Mesenteric fat pad (tissue), 1 donor: ENCODE data around the gene SCYL1. TPM values are rescaled to one million over a fixed set of nuclear protein-coding genes. Genes with fewer than 3 reads are reported as not detected.
"Not testable (repeated sequence)": the region's sequence is repeated elsewhere in the genome, so short reads cannot be mapped to it uniquely, and the experiment has no call there.

Experiments
- DNase-seq: peaks from one replicate; pipeline ENCODE4 v3.0.0-alpha.2; 2020; ENCODE audit warnings: low spot score
- total RNA-seq: library from RNA; stranded (reverse); fragmentation: NEBNext Ultra II Directional; extraction: Animal tissue kit (Norgen Biotek cat#: 25700); gene quantifications from one replicate; pipeline ENCODE4 v1.2.1, GENCODE V29; 2021
- donor health status: DM: yes; HTN: yes; CAD: no.

SCYL1 gene
- total RNA-seq, 1 donor from 2014 or later, result 87.0 TPM

- not testable (repeated sequence) for DNase-seq
These were observed 40.1 kb downstream of the SCYL1 start for GRCh38 chr11:65564879-65565559.

DNA sequence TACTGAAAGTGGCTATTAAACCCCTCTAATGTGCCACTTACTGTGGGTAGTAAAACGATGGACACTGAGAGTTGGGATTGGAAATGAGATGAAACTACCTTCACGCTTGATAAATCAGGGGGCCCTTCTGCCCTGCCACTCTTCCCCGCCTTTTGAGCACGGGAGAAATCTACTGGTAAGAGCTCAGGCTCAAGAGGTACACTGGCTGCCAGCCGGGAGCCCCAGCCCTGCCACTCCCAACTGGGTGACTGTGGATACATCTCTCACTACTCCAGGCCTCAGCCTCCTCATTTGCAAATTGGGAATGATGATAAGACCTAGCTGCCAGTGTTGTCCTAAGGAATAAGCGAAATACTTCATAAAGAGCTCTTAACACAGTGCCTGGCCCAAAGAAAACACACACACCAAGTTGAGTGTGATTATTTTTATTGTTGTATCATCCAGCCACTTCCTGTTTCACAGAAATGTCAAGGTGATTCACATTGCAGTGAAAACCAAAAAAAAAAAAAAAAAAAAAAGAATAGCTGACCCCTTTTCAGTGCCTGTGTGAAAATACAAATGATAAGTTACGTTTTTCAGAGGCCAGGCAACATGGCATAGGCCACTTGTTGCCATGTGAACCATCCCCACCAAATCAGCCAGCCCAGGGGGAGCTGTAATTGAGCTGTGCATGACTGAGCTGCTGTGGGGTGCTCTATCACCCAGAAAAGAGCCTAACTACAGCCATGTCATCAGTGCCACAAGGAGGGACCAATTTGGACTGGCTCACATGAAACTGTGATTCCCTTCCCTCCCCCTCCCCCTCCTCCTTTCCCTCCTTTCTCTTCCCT is 41.0 kb downstream of the SCYL1 start:
- DNase-seq, result no peak

- DNase-seq, result no peak
These were observed 44.5 kb downstream of the SCYL1 start for GRCh38 chr11:65569164-65569972.

GRCh38 chr11:65569973-65570918 is 45.4 kb downstream of the SCYL1 start, which contains the start of gene ZNRD2:
Gene ZNRD2, plus strand, starts transcription at chr11:65570477. Its CDS starts 15 bp downstream, at chr11:65570492.
- peak; percentile 98 for DNase-seq

DNA sequence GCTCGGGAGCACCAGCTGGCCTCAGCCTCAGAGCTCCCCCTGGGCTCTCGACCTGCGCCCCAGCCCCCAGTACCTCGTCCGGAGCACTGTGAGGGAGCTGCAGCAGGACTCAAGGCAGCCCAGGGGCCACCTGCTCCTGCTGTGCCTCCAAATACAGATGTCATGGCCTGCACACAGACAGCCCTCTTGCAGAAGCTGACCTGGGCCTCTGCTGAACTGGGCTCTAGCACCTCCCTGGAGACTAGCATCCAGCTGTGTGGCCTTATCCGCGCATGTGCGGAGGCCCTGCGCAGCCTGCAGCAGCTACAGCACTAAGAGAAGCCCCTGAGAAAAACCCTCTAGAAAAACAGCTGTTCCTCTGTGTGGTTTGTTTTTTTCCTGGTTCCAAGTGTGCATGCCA is 46.5 kb downstream of the SCYL1 start:
- DNase-seq, result no peak

DNA sequence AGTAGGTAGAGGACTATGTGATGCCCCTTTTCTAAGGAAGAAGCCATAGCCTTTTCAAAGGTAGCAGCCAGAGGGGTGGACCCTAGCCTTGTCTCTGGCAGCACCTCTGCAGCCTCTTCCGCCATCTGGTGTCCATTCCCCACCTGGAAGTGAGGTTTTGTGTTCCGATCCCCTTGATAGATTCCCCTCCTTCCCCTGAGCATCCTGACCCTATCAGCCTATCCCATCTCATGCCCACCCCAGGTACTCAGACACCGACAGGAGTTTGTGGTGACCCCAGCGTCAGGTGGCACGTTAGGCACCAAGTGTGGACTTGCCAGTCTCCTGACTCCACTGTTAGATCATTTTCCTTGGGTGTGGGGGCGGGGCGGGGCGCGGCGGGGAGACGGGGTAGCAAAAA is 47.1 kb downstream of the SCYL1 start:
- DNase-seq, result no peak

DNA sequence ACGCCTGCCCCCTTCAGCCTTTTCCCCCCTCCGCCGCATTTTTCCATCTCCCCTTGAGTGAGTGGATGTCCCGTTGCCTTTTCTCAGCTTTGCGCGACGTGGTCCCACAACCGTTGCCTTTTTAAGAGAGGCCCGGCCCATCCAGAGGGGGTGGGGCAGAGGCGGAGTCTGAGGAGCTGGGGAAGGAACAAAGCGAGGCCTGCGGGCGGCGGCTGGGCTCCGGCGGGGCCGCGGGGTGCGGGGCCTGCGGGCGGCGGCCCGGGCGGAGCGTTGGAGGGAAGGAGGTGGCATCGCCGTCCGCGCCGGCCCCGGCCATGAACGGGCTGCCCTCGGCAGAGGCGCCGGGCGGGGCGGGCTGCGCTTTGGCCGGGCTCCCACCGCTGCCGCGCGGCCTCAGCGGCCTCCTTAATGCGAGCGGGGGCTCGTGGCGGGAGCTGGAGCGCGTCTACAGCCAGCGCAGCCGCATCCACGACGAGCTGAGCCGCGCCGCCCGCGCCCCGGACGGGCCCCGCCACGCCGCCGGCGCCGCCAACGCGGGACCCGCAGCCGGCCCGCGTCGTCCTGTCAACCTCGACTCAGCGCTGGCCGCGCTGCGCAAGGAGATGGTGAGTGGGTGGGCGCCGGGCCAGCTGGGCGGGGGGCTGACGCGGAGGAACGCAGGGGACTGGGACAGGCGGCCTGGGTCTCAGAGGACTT is 47.6 kb downstream of the SCYL1 start, which contains the start of gene FAM89B:
TSS of gene FAM89B (plus strand) at position 183 of the 696 bp plus-strand sequence. CDS start at position 315, 132 bp downstream.
- DNase-seq, result peak; percentile 96

- DNase-seq, result no peak
These were observed 48.7 kb downstream of the SCYL1 start for GRCh38 chr11:65573391-65574079.

- peak; percentile 97 for DNase-seq
These were observed 49.4 kb downstream of the SCYL1 start for GRCh38 chr11:65574109-65574810.

GRCh38 chr11:65574811-65575567 is 50.1 kb downstream of the SCYL1 start:
- DNase-seq, result no peak

DNA sequence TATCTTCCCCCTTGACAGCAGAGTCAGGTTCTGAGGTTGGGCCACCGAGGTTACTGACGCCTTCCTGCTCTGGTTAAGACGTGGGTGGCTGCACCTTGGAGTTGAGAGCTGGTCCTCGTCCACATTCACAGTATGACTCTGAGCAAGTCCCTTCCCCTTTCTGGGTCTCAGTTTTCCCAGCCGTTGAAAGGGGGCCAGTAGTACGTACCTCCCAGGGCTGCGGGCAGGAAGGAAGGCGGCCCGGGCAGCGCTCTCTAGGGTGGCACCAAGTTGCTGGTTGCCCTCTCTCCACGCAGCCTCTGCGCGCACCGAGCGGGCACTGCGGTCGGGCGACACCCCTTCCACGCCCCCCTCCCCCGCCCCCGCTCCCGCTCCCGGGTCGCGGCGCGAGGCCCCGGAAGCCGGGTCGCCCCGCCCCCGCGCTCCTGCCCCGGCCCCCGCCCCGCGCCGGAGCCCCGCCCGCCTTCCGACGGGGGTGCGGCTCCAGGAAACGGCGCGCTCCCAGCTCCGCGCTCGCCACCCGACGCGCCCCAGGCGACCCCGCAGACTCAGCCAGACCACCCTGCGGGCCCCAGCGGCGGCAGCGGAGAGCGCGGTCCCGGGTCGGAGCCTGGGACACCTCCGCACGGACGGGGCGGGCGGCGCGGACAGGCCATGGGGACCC is 50.8 kb downstream of the SCYL1 start, which contains the start of gene EHBP1L1:
TSS of gene EHBP1L1 (plus strand) at position 486 of the 664 bp plus-strand sequence. CDS start 250 bp downstream, outside the sequence.
- DNase-seq, result no peak

- no peak for DNase-seq
These were observed 51.5 kb downstream of the SCYL1 start for GRCh38 chr11:65576232-65576866.

GRCh38 chr11:65576867-65577755 is 52.2 kb downstream of the SCYL1 start:
- peak; percentile 96 for DNase-seq

- DNase-seq, result no peak
These were observed 52.9 kb downstream of the SCYL1 start for GRCh38 chr11:65577756-65578109.

DNA sequence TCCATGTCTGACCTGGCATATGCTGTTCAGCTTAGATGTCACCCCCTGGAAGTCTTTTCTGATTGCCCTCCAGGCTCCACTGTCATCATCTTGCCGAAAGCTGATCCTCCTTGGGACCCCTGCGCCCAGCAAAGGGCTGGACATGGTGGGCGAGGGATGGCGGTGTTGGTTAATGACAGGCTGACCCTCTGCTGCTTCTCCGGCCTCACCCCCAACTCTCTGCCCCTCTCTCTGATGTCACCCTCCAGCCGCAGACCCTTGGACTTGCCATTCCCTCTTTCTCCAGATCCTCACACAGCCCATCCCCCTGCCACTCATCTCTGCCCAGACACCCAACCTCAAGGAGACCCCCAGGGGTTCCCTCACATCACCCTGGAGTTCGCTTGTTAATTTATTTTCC is 53.3 kb downstream of the SCYL1 start:
- DNase-seq, result no peak

GRCh38 chr11:65578667-65579066 is 53.8 kb downstream of the SCYL1 start:
- no peak for DNase-seq
